Endodermal cell (in vitro differentiated cells): ENCODE measurements around the gene LEFTY1. TPM values are rescaled to one million over a fixed set of nuclear protein-coding genes. Genes with fewer than 3 reads are reported as not detected.

Experiments
- DNase-seq: peaks from one replicate; pipeline ENCODE4 v3.0.0-alpha.2; 2017
- H3K27ac ChIP-seq: 2 replicates; pipeline ENCODE4 v1.5.1; 2013; ENCODE audit warnings: mild to moderate bottlenecking, low read depth, low read length, moderate library complexity
- H3K27me3 ChIP-seq: 2 replicates; pipeline ENCODE4 v1.6.1; 2013; ENCODE audit warnings: mild to moderate bottlenecking, low read length, moderate library complexity; ENCODE audit not compliant: insufficient read depth, control insufficient read depth, poor library complexity, severe bottlenecking
- H3K36me3 ChIP-seq: 2 replicates; pipeline ENCODE4 v1.7.0; 2013; ENCODE audit warnings: mild to moderate bottlenecking, low read length, moderate library complexity; ENCODE audit not compliant: control insufficient read depth, insufficient read depth
- H3K4me1 ChIP-seq: one replicate; pipeline ENCODE4 v1.7.0; 2013; ENCODE audit warnings: low read length; ENCODE audit not compliant: control insufficient read depth, insufficient read depth
- H3K4me3 ChIP-seq: 2 replicates; pipeline ENCODE4 v1.5.1; 2013; ENCODE audit warnings: mild to moderate bottlenecking, low read length, moderate library complexity
- H3K9ac ChIP-seq: 2 replicates; pipeline ENCODE4 v1.6.1; 2013; ENCODE audit warnings: mild to moderate bottlenecking, low read length, moderate library complexity; ENCODE audit not compliant: poor library complexity, severe bottlenecking; ENCODE audit errors: extremely low read depth
- H3K9me3 ChIP-seq: 2 replicates; pipeline ENCODE4 v1.6.1; 2013; ENCODE audit warnings: mild to moderate bottlenecking, low read length, moderate library complexity; ENCODE audit not compliant: control insufficient read depth
- H3K27ac Mint-ChIP-seq: 2 replicates; pipeline ENCODE4 v1.8.0; 2020; ENCODE audit warnings: mixed read lengths
- H3K27me3 Mint-ChIP-seq: 2 replicates; pipeline ENCODE4 v1.8.0; 2021; ENCODE audit warnings: mild to moderate bottlenecking, mixed read lengths; ENCODE audit not compliant: insufficient read depth
- H3K36me3 Mint-ChIP-seq: 2 replicates; pipeline ENCODE4 v1.8.0; 2020; ENCODE audit warnings: low read depth, mixed read lengths
- H3K4me1 Mint-ChIP-seq: 2 replicates; pipeline ENCODE4 v1.8.0; 2020; ENCODE audit warnings: mixed read lengths
- H3K4me3 Mint-ChIP-seq: 2 replicates; pipeline ENCODE4 v1.8.0; 2020; ENCODE audit warnings: mild to moderate bottlenecking, moderate library complexity, mixed read lengths
- H3K9me3 Mint-ChIP-seq: 2 replicates; pipeline ENCODE4 v1.8.0; 2020; ENCODE audit warnings: mild to moderate bottlenecking, mixed read lengths
- WGBS, 2 experiments: methylation state at CpG; one replicate each; pipeline versions ENCODE4 v1.1.5 to v1.1.7; 2013; ENCODE audit warnings: missing lambda C conversion rate in 2 of 2, mixed read lengths in 1 of 2; ENCODE audit not compliant: insufficient coverage in 1 of 2, insufficient read length in 1 of 2; 5-methylcytosine and 5-hydroxymethylcytosine counted together
- total RNA-seq, 2 donors: library from RNA; stranded (reverse); fragmentation: NEBNext Ultra II Directional in 1 of 2; extraction: Animal tissue kit (Norgen Biotek cat#: 25700) in 1 of 2; gene quantifications; 2 replicates in 1 of 2; 3 replicates in 1 of 2; pipeline ENCODE4 v1.2.1, GENCODE V29; 2021
- TF ChIP-seq, protein P1 (sequence below): fragments of 200-600 bp; sonication (generic); conservative IDR thresholded peaks from 2 replicates; pipeline ENCODE4 v1.5.0; 2021; ENCODE audit warnings: antibody characterized with exemption, mild to moderate bottlenecking

Gene LEFTY1
- total RNA-seq, 2 donors from 2014 or later = 76.0 to 660 TPM

DNA sequence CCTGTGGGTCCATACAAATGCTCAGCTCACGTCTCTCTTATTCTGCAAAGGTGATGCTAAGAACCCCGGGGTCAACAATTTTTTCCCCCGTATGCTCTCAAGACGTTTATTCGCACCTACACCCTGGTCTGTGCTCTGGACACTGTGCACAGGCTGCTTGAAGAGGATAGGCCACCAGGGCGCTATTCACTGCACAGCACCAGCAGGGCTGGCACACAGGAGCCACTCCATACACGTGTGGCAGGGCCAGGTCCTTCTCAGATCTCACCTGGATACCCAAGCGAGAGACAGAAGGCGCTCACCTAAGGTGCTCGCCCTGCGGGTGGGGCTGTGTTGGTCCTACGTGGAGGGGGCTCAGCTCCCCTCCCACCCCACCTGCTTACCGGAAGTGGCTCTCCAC, 23.4 kb downstream of the LEFTY1 start:
- Histone ChIP-seq H3K9me3 (no peaks in the 10 kb centered on the region), H3K36me3 (peaks cover 98% of the 10 kb centered on the region), H3K4me3 (no peak overlapping the region), H3K27ac (no peak overlapping the region), H3K9ac (no peak overlapping the region), H3K4me1 (no peaks in the 10 kb centered on the region), H3K27me3 (no peaks in the 10 kb centered on the region)
- Mint-ChIP-seq H3K9me3 (no peaks in the 10 kb centered on the region), H3K4me1 (no peaks in the 10 kb centered on the region), H3K36me3 (peaks cover 88% of the 10 kb centered on the region), H3K27ac (no peak overlapping the region), H3K27me3 (no peaks in the 10 kb centered on the region), H3K4me3 (no peak overlapping the region)
- WGBS, 2 experiments = 95 to 98% methylated on average over 12 to 13 of the region's 13 CpGs
- DNase-seq = no peak
- TF ChIP-seq, protein P1, sequence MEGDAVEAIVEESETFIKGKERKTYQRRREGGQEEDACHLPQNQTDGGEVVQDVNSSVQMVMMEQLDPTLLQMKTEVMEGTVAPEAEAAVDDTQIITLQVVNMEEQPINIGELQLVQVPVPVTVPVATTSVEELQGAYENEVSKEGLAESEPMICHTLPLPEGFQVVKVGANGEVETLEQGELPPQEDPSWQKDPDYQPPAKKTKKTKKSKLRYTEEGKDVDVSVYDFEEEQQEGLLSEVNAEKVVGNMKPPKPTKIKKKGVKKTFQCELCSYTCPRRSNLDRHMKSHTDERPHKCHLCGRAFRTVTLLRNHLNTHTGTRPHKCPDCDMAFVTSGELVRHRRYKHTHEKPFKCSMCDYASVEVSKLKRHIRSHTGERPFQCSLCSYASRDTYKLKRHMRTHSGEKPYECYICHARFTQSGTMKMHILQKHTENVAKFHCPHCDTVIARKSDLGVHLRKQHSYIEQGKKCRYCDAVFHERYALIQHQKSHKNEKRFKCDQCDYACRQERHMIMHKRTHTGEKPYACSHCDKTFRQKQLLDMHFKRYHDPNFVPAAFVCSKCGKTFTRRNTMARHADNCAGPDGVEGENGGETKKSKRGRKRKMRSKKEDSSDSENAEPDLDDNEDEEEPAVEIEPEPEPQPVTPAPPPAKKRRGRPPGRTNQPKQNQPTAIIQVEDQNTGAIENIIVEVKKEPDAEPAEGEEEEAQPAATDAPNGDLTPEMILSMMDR = no peak

DNA sequence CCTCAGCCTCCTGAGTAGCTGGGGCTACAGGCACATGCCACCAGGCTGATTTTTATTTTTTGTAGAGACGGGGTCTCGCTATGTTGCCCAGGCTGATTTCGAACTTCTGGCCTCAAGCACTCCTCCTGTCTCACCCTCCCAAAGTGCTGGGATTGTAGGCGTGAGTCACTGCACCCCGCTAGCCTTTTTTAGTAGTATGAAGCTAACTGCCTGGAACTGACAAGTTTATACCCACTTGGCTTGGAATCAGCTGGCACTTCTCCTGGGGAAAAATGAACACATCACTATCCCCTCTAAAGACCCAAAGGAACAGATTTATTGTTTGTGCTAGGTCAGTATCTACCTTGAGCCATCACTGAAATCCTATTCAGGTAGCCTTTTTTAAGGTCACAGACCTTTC, 25.8 kb downstream of the LEFTY1 start:
- H3K4me3 ChIP-seq = no peak overlapping the region
- Mint-ChIP-seq H3K9me3 (no peaks in the 10 kb centered on the region), H3K4me1 (no peaks in the 10 kb centered on the region), H3K27me3 (no peaks in the 10 kb centered on the region), H3K4me3 (no peak overlapping the region), H3K27ac (no peak overlapping the region), H3K36me3 (peaks cover 87% of the 10 kb centered on the region)
- no peaks in the 10 kb centered on the region for H3K4me1 ChIP-seq
- 89 to 96% methylated on average over 5 of the region's 5 CpGs for WGBS, 2 experiments
- H3K36me3 ChIP-seq = peaks cover 99% of the 10 kb centered on the region
- no peak overlapping the region for H3K9ac ChIP-seq
- H3K27me3 ChIP-seq = no peaks in the 10 kb centered on the region
- H3K9me3 ChIP-seq = no peaks in the 10 kb centered on the region
- DNase-seq = no peak
- TF ChIP-seq, protein P1 = no peak
- no peak overlapping the region for H3K27ac ChIP-seq

DNA sequence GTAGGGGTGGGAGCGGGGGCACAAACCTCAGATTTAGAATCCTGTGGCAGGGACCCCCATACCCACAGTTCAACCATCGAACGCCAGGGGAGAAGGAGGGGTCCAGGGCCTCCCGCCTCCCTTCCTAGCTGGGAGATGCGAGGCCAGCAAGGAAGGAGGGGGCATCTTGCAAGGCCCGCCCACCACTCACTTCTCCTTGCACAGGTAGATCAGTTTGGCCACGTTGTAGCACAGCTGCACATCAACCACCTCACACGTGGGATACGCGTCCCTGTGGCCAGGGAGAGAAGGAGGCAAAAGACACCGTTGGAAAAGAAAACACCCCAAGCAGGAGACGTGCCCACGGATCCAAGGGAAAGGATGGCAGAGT, 26.4 kb downstream of the LEFTY1 start:
- Mint-ChIP-seq H3K9me3 (no peaks in the 10 kb centered on the region), H3K36me3 (peaks cover 86% of the 10 kb centered on the region), H3K4me1 (no peaks in the 10 kb centered on the region), H3K27me3 (no peaks in the 10 kb centered on the region), H3K27ac (no peak overlapping the region), H3K4me3 (no peak overlapping the region)
- H3K27ac ChIP-seq = no peak overlapping the region
- peaks cover 98% of the 10 kb centered on the region for H3K36me3 ChIP-seq
- no peaks in the 10 kb centered on the region for H3K27me3 ChIP-seq
- no peaks in the 10 kb centered on the region for H3K9me3 ChIP-seq
- TF ChIP-seq, protein P1 = no peak
- H3K4me1 ChIP-seq = no peaks in the 10 kb centered on the region
- no peak for DNase-seq
- H3K4me3 ChIP-seq = no peak overlapping the region
- H3K9ac ChIP-seq = no peak overlapping the region
- WGBS, 2 experiments = 91 to 97% methylated on average over 5 to 13 of the region's 13 CpGs
